ENCODE results near the gene UTS2R.
A peak's percentile ranks its signal among the peaks of the same experiment; 100 is the strongest.
"Not testable (repeated sequence)": the region's sequence is repeated elsewhere in the genome, so short reads cannot be mapped to it uniquely, and the experiment has no call there.

The UTS2R gene

DNA sequence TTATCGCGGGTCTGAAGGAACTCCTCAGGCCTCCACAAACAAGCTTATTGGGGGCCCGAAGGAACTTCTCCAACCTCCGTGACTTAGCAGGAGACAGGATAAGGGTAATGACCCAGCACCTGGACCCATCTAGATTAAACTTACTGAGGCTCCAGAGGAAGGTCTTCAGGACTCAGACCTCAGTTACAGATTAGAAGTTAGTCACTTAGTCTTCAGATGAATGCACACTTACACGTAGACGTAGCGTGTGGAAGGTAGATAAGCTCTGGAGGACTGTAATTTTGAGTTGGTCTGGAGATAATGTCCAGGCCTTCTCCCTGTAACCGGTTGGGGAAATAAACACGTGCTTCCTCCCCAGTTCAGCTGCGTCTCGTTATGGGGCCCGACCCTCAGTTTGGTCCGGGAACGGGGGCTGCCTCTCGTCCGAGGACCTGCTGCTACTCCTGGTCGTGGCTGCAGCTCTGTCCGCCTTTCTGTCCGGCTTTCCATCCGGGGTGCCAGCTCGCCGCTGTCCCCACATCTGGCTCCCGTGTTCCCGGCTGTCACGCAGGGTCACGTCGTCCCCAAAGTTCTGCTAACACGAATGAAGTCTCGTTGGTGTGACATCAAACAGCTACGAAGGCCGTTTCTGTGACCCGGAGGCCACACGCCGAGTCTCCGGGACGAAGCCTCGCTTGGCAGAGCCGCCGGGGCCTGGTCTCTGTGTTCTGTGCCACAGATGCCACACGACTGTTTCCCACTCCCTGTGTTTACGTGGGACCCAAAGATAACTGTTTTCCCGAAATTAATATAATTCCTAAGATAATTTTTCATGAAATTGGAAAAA lies 26.2 kb upstream of the UTS2R start:
- ATAC-seq: no peak

DNA sequence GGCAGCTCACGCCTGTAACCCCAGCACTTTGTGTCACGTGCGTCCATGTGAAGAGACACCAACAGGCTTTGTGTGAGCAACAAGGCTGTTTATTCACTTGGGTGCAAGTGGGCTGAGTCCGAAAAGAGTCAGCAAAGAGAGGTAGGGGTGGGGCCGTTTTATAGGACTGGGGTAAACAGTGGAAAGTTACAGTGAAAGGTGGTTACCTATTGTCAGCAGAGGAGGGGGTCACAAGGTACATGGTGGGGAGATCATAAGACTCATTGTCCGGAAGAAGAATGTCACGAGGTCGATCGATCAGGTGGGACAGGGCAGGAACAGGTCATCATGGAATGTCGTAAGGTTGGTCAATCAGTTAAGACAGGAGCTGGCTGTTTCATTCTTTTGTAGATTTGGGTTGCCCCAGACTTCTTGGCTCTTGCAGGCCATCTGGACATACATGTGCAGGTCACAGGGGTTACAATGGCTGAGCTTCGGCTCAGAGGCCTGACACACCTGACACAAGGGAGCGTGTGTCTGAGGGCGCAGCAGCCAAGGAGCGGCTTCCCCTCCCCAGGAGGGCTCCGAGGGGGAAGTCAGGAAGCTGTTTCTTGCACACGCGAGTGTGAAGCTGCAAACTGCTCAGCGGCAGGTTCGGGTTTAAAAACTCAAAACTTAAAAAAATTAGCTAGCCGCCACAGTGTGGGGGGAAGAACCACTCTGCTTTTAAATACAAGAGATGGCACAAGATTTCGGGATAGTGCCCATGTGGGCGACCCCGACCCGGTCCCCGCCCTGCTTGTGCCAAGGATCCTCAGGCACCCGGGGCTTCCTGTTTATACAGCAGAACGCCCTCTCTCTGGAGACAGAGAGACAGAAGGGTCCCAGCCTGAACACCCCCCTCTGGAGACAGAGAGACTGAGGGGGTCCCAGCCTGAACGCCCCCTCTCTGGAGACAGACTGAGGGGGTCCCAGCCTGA lies 24.9 kb upstream of the UTS2R start:
- Mint-ChIP-seq H3K4me3 (no peak overlapping the region), H3K4me1 (peaks cover 10% of the 10 kb centered on the region), H3K27ac (no peak overlapping the region), H3K9me3 (no peaks in the 10 kb centered on the region), H3K36me3 (no peaks in the 10 kb centered on the region), H3K27me3 (peaks cover 69% of the 10 kb centered on the region)
- ATAC-seq: no peak

More for the DNA sequence above, 26.2 kb upstream of the UTS2R start:
- H3K27ac Mint-ChIP-seq: no peak overlapping the region
- H3K27me3 Mint-ChIP-seq: peaks cover 58% of the 10 kb centered on the region
- H3K36me3 Mint-ChIP-seq: no peaks in the 10 kb centered on the region
- H3K9me3 Mint-ChIP-seq: no peaks in the 10 kb centered on the region
- H3K4me1 Mint-ChIP-seq: peaks cover 3% of the 10 kb centered on the region
- no peak overlapping the region for H3K4me3 Mint-ChIP-seq

DNA sequence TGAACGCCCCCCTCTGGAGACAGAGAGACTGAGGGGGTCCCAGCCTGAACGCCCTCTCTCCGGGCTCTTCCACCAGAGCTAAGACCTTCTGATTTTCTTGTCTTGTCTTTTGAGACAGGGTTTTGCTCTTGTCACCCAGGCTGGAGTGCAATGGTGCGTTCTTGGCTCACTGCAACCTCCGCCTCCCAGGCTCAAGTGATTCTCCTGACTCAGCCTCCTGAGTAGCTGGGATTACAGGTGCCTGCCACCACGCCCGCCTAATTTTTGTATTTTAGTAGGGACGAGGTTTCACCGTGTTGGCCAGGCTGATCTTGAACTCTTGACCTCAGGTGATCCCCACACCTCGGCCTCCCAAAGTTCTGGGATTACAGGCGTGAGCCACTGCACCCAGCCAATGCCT lies 23.6 kb upstream of the UTS2R start:
- not testable (repeated sequence) for ATAC-seq, H3K9me3 Mint-ChIP-seq, H3K4me3 Mint-ChIP-seq, H3K27ac Mint-ChIP-seq, H3K36me3 Mint-ChIP-seq
- Mint-ChIP-seq H3K4me1 (peaks cover 18% of the 10 kb centered on the region), H3K27me3 (peaks cover 65% of the 10 kb centered on the region)

DNA sequence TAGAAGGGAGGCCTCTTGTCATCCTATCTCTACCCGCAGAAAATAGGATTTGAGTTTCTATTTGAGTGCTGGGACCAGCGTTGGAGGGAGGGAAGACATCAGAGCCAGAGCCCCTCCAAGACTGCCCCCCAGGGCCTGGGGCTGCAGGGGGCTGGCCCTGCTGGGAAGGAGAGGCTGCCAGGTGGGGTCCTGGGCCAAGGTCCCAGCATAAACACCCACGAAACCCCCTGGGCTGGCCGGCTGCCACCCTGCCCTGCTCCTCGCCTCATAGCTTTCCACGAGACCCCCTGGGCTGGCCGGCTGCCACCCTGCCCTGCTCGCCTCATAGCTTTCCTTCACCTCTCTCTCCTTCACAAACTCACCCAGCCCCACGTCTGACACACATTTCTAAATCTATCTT lies 23.1 kb upstream of the UTS2R start:
- H3K4me1 Mint-ChIP-seq: peaks cover 18% of the 10 kb centered on the region
- no peak for ATAC-seq
- no peaks in the 10 kb centered on the region for H3K36me3 Mint-ChIP-seq
- H3K27me3 Mint-ChIP-seq: peaks cover 65% of the 10 kb centered on the region
- H3K9me3 Mint-ChIP-seq: no peaks in the 10 kb centered on the region
- H3K4me3 Mint-ChIP-seq: no peak overlapping the region
- no peak overlapping the region for H3K27ac Mint-ChIP-seq

DNA sequence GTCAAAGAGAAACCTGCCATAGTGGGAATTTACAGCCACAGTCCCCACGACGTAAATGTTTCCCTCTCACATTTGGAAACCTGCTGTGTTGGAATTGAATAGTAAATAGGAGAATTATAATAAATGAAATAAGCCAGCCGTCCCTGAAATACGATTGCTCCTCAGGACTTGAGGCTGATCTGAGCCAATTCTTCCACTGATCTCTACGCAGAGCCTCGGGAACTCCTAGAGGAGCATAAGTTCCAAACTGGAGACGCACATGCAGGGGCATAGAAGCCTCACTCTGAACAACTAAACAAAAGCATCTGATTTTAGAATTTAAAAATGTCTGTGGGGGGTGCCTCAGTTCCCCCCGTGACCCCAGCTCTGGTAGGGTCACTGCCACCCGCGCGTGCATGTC lies 22.7 kb upstream of the UTS2R start:
- H3K27me3 Mint-ChIP-seq: peaks cover 65% of the 10 kb centered on the region

DNA sequence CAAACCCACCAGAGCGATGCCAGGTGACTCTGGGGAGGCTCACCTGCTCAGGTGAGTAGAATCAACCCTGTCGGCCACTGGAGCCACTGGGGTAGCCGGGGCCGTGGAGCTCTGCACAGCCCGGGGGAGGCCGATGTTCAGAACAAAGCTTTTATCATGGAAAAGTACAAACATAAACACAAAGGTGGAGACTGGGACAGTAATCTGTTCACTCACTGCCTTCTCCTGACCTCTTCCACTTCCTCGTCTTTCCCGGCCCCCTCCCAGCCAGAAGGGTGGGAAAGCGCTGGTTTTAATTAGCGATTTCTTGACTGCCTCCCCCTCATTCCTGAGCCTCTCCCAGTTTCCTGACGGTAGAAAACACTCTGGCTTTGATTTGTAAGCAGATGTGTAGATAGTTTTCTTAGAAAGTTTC lies 22.3 kb upstream of the UTS2R start:
- no peaks in the 10 kb centered on the region for H3K9me3 Mint-ChIP-seq
- no peak overlapping the region for H3K27ac Mint-ChIP-seq
- ATAC-seq: no peak
- H3K4me3 Mint-ChIP-seq: no peak overlapping the region
- no peaks in the 10 kb centered on the region for H3K36me3 Mint-ChIP-seq
- peaks cover 18% of the 10 kb centered on the region for H3K4me1 Mint-ChIP-seq
- peaks cover 68% of the 10 kb centered on the region for H3K27me3 Mint-ChIP-seq

More for the DNA sequence above, 22.7 kb upstream of the UTS2R start:
- Mint-ChIP-seq H3K4me3 (no peak overlapping the region), H3K27ac (no peak overlapping the region), H3K36me3 (no peaks in the 10 kb centered on the region), H3K4me1 (peaks cover 18% of the 10 kb centered on the region), H3K9me3 (no peaks in the 10 kb centered on the region)
- no peak for ATAC-seq

DNA sequence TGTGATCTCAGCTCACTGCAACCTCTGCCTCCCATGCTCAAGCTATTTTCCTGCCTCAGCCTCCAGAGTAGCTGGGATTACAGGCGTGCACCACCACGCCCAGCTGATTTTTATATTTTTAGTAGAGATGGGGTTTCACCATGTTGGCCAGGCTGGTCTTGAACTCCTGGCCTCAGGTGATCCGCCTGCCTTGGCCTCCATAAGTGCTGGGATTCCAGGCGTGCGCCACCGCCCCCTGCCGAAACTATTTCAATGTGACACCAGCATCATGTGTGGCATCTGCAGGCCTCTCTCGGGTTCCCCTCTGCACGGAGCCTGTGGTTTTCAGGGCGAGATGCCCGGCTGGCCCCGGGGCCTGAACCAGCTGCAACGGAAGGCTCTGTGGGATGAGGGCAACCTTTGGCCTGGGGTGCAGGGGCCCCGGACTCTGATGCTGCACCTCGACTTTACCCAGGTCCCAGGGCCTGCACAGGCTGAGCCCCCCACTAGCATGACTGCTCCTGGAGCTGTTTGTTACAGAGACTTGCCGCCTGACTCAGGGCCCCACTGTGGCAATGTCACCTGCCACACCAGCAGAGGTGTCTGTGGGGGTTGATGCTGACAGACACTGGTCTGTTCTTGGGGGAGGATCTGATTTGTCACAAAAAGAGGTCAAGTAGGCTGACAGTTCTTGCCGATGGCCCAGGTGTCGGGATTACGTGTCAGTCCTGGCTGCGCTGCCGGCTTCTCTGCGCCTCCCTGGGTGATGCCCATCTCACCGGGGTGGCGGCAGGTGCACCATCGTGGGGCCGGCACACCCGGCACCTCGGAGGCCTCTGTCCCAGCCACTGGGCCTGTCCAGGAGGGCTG lies 21.2 kb upstream of the UTS2R start:
- Mint-ChIP-seq H3K27ac (no peak overlapping the region), H3K27me3 (peaks cover 79% of the 10 kb centered on the region), H3K36me3 (no peaks in the 10 kb centered on the region)

DNA sequence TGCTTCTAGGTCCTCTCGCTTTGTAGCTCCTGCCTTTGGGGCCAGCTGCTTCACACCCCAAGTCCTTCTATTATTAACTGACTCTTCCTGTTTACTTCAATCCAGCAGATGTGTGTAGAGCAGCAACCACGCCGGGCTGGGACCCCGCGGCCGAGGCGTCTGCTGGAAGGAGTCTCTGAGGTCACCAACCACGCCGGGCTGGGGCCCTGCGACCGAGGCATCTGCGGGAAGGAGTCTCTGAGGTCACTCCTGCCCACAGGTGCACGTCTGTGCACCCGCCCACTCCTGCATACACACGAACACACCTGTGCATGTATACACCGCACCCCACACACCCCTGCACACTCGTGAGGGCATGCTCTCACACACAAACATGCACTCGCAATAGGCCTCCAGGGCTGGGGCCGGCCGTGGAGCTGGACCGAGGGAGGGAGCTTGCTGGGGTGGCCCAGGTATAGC lies 20.3 kb upstream of the UTS2R start:
- no peak overlapping the region for H3K4me3 Mint-ChIP-seq
- no peaks in the 10 kb centered on the region for H3K9me3 Mint-ChIP-seq
- peak; percentile 55 for ATAC-seq
- H3K27me3 Mint-ChIP-seq: peaks cover 83% of the 10 kb centered on the region
- H3K36me3 Mint-ChIP-seq: no peaks in the 10 kb centered on the region
- peaks cover 18% of the 10 kb centered on the region for H3K4me1 Mint-ChIP-seq
- peak overlapping the region; percentile 61 for H3K27ac Mint-ChIP-seq

More for the DNA sequence above, 21.2 kb upstream of the UTS2R start:
- H3K9me3 Mint-ChIP-seq: no peaks in the 10 kb centered on the region
- peaks cover 18% of the 10 kb centered on the region for H3K4me1 Mint-ChIP-seq
- H3K4me3 Mint-ChIP-seq: no peak overlapping the region
- ATAC-seq: peak; percentile 55

DNA sequence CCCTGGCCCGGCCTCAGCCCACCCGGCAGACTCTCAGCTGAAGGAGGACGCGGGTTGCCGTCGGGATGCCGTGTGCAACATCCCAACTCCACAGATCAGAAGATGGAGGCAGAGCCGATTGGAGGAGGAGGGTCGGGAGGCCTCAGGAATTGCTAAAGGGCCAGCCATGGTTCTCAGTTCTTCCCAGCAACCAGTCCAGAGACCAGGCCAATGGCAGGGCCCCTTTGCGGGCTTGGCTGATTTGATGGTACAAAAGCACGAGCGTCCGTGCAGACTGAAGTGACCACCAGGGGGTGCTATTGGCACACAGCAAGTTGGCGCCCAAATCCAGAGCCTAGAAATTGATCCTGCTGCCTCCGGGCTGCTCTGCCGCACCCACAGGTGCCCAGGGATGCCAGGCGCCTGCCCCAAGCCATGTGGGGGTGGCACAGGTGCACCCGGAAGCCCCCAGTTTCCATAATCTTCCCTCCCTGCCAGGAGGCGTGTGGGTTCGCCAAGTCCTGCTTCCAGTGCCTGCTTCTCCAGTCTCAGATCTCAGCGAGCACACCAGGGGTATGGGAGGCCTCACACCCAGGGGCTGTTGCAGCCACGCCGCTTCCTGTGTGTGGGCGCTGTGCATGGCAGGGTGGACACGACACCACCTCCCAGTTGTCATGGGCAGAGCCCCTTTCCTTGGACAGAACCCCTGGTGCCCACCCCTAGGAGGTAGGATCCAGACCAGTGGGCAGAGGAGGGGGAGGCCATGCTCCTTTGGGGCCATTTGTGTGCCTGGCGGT lies 19.7 kb upstream of the UTS2R start:
- Mint-ChIP-seq H3K9me3 (no peaks in the 10 kb centered on the region), H3K27me3 (peaks cover 84% of the 10 kb centered on the region), H3K4me1 (peaks cover 18% of the 10 kb centered on the region), H3K4me3 (no peak overlapping the region), H3K36me3 (no peaks in the 10 kb centered on the region), H3K27ac (peak overlapping the region; percentile 61)
- ATAC-seq: peak; percentile 87

DNA sequence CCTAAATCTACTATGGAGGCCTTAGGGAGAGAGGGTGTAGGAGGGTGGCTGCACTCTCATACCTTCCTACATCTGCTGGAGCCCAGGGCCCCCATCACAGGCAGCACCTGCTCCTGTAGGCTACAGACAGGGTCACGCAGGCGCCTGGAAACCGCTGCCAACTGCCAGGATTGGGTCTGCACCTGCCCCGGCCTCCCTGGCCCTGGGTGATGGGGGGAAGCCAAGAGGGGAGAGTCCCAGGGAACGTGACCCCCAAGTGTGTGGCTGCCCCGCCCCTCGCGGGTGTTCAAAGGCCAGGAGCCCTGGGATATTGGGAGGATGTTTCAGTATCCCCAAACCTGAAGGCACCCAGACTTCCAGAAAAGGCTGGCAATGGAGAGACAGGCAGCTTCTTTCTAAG lies 18.1 kb upstream of the UTS2R start:
- peaks cover 91% of the 10 kb centered on the region for H3K27me3 Mint-ChIP-seq
- no peak overlapping the region for H3K4me3 Mint-ChIP-seq
- H3K4me1 Mint-ChIP-seq: peaks cover 23% of the 10 kb centered on the region
- H3K36me3 Mint-ChIP-seq: no peaks in the 10 kb centered on the region
- H3K9me3 Mint-ChIP-seq: no peaks in the 10 kb centered on the region
- H3K27ac Mint-ChIP-seq: no peak overlapping the region
- ATAC-seq: no peak

DNA sequence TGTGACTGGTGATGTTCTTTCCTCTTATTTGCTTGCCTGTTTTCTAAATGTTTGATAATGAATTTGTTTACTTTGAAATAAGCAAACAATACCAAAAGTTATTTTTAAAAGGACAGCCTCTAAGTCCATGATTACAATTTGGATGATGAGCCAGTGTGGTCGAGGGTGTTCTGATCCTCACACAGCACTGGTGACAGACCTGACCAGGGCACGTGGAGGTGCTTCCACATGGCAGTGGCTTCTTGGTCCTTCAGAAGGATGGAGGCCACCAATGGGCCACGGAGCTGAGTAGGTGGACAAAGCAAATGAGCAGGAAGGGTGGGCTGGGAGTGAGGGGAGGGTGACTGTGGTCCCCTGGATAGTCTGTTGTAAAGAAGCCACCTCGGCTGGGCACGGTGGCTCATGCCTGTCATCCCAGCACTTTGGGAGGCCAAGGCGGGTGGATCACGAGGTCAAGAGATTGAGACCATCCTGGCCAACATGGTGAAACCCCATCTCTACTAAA lies 16.7 kb upstream of the UTS2R start:
- no peak for ATAC-seq
- Mint-ChIP-seq H3K27me3 (peaks cover 82% of the 10 kb centered on the region), H3K27ac (no peak overlapping the region), H3K36me3 (no peaks in the 10 kb centered on the region), H3K4me1 (peaks cover 26% of the 10 kb centered on the region), H3K9me3 (no peaks in the 10 kb centered on the region), H3K4me3 (no peak overlapping the region)

DNA sequence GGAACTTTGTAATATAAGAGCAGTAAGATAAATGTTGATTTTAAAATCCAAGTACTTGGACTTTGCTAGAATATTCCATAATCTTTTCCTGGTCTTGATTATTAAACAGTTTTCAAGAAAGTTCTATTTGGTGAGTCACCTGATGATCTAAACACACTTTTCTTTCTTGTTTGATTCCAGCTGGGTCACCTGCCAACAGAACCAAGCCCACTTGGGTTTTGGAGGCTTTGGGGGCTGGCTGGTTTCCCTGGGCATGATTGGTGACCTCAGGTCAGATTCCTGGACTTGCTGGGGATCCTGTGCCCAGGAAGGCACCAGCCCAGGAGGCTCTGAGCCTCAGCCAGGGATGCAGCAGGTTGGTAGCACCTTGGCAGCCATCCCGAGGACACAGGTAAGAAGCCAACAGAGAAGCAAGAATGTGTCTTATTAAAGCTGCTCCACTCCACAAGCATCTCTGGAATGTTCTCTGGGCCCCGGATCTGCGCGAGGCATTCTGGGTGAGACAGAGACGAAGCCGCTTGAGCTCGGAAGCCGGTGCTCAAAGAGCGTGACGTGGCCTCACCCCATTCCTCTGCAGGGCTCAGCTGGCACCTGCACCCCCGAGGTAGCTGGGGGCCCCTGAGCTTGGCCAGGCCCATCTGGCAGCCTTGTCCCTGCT lies 15.7 kb upstream of the UTS2R start:
- H3K4me3 Mint-ChIP-seq: no peak overlapping the region
- H3K9me3 Mint-ChIP-seq: no peaks in the 10 kb centered on the region
- H3K36me3 Mint-ChIP-seq: no peaks in the 10 kb centered on the region
- peaks cover 21% of the 10 kb centered on the region for H3K4me1 Mint-ChIP-seq
- ATAC-seq: no peak
- peaks cover 72% of the 10 kb centered on the region for H3K27me3 Mint-ChIP-seq
- no peak overlapping the region for H3K27ac Mint-ChIP-seq

DNA sequence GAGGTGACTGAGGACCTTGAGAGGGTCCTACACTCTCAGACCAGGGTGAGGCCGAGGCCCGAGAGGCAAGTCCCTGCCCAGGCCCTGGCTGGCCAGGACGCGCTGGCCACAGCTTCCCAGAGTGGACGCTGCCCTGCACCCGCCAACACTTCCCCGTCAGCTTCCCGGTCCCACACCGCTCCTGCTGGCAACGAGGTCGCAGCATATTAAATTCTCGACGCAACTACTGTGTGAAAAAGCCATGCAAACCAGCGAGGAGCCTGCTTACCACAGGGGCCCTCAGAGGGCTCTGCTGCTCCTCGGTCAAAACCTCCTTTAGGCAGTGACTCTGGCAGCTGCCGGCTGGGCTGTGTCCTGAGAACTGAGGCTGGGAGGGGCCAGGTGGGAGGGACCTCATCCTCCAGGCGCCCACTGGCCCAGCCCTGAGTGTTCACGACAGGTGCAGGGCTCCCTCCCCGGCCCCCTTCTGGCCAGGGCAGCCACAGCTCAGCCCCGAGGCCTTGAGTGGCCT lies 14.7 kb upstream of the UTS2R start:
- Mint-ChIP-seq H3K9me3 (no peaks in the 10 kb centered on the region), H3K36me3 (no peaks in the 10 kb centered on the region), H3K4me1 (peaks cover 13% of the 10 kb centered on the region), H3K27me3 (peaks cover 62% of the 10 kb centered on the region), H3K4me3 (no peak overlapping the region), H3K27ac (no peak overlapping the region)
- no peak for ATAC-seq
